UCSD-AML1 (cell line): ENCODE measurements around the gene ACOD1.
A peak's percentile ranks its signal among the peaks of the same experiment; 100 is the strongest.
"Not testable (repeated sequence)": the region's sequence is repeated elsewhere in the genome, so short reads cannot be mapped to it uniquely, and the experiment has no call there.

Experiments
- DNase-seq: peaks from one replicate; lab custom pipeline; 2025; ENCODE audit not compliant: unreplicated experiment; lab: John Stamatoyannopoulos, UW

The ACOD1 gene

GRCh38 chr13:76948149-76948548 lies at the start of gene ACOD1:
Gene ACOD1 (plus strand): TSS chr13:76948511. CDS start chr13:76948559, 48 bp downstream.
- DNase-seq = no peak

GRCh38 chr13:76899066-76899465 lies 49.2 kb upstream of the ACOD1 start:
- DNase-seq = not testable (repeated sequence)

GRCh38 chr13:76903544-76904162 lies 44.7 kb upstream of the ACOD1 start:
- DNase-seq = peak; percentile 59

- DNase-seq = no peak
Measured at GRCh38 chr13:76904507-76904906, 43.8 kb upstream of the ACOD1 start.

GRCh38 chr13:76912476-76912875 lies 35.8 kb upstream of the ACOD1 start:
- no peak for DNase-seq

- no peak for DNase-seq
Measured at GRCh38 chr13:76913898-76914297, 34.4 kb upstream of the ACOD1 start.

- DNase-seq = no peak
Measured at GRCh38 chr13:76917095-76917494, 31.2 kb upstream of the ACOD1 start.

GRCh38 chr13:76917755-76918481 lies 30.4 kb upstream of the ACOD1 start:
- DNase-seq = peak; percentile 33

- no peak for DNase-seq
Measured at GRCh38 chr13:76921516-76921915, 26.8 kb upstream of the ACOD1 start.

GRCh38 chr13:76925115-76925514 lies 23.2 kb upstream of the ACOD1 start:
- DNase-seq = no peak

- DNase-seq = no peak
Measured at GRCh38 chr13:76927955-76928354, 20.4 kb upstream of the ACOD1 start.

GRCh38 chr13:76928456-76928855 lies 19.9 kb upstream of the ACOD1 start:
- DNase-seq = no peak

- no peak for DNase-seq
Measured at GRCh38 chr13:76929320-76929719, 19.0 kb upstream of the ACOD1 start.

- DNase-seq = no peak
Measured at GRCh38 chr13:76929851-76930374, 18.4 kb upstream of the ACOD1 start.

GRCh38 chr13:76932076-76932475 lies 16.2 kb upstream of the ACOD1 start:
- DNase-seq = no peak

GRCh38 chr13:76934671-76935070 lies 13.6 kb upstream of the ACOD1 start:
- DNase-seq = no peak

- DNase-seq = no peak
Measured at GRCh38 chr13:76936763-76937162, 11.5 kb upstream of the ACOD1 start.

GRCh38 chr13:76937281-76937820 lies 11.0 kb upstream of the ACOD1 start:
- no peak for DNase-seq

GRCh38 chr13:76939215-76939614 lies 9.1 kb upstream of the ACOD1 start:
- no peak for DNase-seq

- DNase-seq = no peak
Measured at GRCh38 chr13:76942363-76942762, 5.9 kb upstream of the ACOD1 start.

- no peak for DNase-seq
Measured at GRCh38 chr13:76943646-76944045, 4.7 kb upstream of the ACOD1 start.

GRCh38 chr13:76944456-76944855 lies 3.9 kb upstream of the ACOD1 start:
- DNase-seq = no peak
